Astrocyte of the spinal cord (primary cell): ENCODE results near the gene NSD2.

ENCODE experiments used
- DNase-seq: peaks from one replicate; pipeline ENCODE4 v3.0.0; 2011; ENCODE audit warnings: low read depth, low spot score
- H3K4me3 ChIP-seq: 2 replicates; pipeline ENCODE4 v1.5.1; 2011; ENCODE audit warnings: low read depth, mild to moderate bottlenecking, low read length, moderate library complexity
- in situ Hi-C: cut with HindIII; loops from 2 replicates; pipeline ENCODE4 v1.10.0; 2017; ENCODE audit warnings: low sequenced_read_pairs
- TF ChIP-seq, protein P1 (sequence below): IDR thresholded peaks from 2 replicates; pipeline ENCODE4 v1.5.1; 2012; ENCODE audit warnings: low read depth, mild to moderate bottlenecking, low read length, inconsistent platforms

The NSD2 gene

DNA sequence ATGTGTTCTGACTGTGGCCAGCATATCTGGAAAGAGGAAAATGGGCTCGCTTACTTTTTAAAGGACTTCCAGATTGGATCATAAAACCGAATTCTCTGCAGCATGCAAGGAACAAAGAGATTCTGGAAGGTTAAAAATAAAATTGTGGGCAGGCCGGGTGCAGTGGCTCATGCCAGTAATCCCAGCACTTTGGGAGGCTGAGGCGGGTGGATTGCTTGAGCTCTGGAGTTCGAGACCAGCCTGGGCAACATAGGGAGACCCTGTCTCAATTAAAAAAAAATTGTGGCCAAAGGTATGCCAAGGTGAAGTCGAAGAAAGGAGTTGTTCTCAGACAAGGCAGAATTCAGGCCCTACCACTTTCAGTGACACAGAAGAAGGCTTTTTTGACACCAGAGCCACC is 99.7 kb downstream of the NSD2 start:
- H3K4me3 ChIP-seq = no peak overlapping the region
- in situ Hi-C loops = no loop called here
- DNase-seq = no peak
- TF ChIP-seq, protein P1, sequence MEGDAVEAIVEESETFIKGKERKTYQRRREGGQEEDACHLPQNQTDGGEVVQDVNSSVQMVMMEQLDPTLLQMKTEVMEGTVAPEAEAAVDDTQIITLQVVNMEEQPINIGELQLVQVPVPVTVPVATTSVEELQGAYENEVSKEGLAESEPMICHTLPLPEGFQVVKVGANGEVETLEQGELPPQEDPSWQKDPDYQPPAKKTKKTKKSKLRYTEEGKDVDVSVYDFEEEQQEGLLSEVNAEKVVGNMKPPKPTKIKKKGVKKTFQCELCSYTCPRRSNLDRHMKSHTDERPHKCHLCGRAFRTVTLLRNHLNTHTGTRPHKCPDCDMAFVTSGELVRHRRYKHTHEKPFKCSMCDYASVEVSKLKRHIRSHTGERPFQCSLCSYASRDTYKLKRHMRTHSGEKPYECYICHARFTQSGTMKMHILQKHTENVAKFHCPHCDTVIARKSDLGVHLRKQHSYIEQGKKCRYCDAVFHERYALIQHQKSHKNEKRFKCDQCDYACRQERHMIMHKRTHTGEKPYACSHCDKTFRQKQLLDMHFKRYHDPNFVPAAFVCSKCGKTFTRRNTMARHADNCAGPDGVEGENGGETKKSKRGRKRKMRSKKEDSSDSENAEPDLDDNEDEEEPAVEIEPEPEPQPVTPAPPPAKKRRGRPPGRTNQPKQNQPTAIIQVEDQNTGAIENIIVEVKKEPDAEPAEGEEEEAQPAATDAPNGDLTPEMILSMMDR = no peak

DNA sequence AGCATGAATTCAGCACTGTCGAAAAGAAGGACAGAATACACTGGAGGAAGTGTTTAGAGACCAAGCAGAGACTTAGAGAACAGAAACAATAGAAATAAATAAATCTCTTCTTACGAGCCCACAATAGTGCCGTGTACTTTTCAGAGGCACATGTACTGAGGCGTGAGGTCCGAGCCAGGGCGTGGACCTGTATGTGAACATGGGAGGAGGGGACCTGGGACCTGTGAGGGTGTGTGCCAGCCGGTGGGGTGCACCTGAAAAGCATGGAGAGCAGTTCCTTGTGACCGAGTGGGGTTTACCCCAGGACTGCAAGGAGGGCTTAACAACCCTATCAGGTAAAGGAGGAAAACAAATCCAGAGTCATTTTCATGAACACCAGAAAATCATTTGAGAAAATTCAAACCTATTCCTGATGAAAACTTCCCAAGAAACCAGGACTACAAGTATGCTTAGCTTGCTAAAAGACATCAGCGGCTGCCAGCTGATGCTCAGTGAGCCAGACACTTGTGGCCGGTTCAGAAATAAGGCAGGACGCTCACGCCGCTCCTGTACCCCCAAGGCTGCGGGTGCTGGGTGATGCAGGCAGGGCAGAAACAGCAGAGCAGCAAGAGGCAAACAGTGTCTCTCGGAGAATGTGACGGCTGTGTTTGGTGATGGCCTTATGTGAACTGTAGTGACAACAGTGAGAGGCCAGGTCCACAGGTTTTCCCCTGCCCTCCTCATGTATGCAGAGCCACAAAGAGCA is 100.4 kb downstream of the NSD2 start:
- no peak for DNase-seq
- no peak overlapping the region for H3K4me3 ChIP-seq
- in situ Hi-C loops = no loop called here
- TF ChIP-seq, protein P1 = no peak

DNA sequence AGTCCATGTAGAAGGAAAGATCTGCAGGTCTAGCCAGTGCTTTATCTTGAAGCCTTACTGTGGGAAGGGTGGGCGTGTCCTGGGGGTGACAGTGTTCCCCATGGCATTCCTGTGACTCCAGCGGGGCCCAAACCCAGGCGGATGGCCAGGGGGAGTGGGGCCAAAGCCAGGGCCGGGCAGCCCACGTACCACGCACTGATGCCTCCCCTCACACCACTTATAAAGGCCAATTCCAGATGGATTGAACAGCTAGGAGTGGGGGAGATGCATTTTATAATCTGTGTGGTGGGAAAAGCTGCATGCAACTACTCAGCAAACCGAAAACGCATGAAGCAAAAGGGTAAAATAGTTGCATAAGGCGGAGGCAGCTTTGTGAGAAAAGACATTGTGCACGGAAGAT is 101.2 kb downstream of the NSD2 start:
- in situ Hi-C loops = no loop called here
- TF ChIP-seq, protein P1 = no peak
- DNase-seq = no peak
- H3K4me3 ChIP-seq = no peak overlapping the region

DNA sequence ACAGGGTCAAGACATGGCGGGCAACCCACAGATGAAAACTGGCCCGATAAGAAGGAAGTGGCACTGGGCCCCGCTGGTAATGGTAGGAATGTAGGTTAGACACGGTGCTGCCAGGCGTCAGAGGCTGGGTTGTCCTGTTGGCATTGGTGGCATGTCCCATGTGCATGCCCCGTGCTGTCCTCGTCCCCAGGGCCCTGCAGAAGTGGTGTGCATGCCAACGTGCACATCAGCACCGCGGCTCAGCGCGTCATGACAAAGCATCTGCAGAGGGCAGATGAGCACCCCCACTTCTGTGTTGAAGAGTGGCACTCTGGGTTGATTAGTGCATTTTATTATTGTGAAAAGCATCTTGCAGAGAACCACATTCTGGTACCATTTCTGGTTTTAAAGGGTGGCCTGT is 102.0 kb downstream of the NSD2 start:
- no peak overlapping the region for H3K4me3 ChIP-seq
- in situ Hi-C loops = no loop called here
- no peak for DNase-seq
- TF ChIP-seq, protein P1 = no peak

DNA sequence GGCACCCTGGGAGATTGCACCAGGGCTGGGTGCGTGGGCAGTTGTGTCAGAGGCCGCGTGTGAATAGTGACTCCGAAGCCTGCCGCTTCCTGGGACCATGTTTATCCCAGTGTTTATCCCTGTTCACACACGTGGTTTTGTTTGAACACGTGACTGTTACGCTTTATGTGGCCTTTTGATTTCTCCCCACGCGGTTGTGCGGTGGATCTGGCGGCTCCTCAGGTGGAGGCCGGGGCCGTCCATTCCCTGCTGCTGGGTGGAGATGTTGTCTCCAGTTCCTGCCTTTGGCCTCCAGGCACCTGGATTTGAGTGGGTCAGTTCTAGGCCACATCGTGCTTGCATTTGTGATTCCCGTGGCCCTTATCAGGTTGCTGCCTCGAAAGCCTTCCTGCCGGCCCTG is 102.5 kb downstream of the NSD2 start:
- no peak for DNase-seq
- in situ Hi-C loops = no loop called here
- no peak overlapping the region for H3K4me3 ChIP-seq
- TF ChIP-seq, protein P1 = no peak

DNA sequence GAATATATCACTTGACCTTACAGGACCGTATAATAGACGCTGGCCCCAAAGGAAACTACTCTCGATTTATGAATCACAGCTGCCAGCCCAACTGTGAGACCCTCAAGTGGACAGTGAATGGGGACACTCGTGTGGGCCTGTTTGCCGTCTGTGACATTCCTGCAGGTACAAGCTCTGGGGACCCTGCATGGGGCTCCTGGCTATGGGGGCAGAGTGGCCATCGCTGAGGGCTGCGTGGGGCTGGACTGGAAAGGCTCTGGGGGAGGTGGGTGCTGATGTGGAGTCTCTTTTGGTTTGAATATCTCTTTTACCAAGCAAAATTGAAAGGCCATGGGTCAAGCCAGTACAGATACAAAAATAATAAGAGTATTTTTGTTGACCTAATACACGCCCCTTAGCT is 103.6 kb downstream of the NSD2 start:
- in situ Hi-C loops = no loop called here

More for the DNA sequence above, 103.6 kb downstream of the NSD2 start:
- DNase-seq = no peak
- H3K4me3 ChIP-seq = no peak overlapping the region
- TF ChIP-seq, protein P1 = no peak
